ENCODE measurements around the gene USF1. TPM values are rescaled to one million over a fixed set of nuclear protein-coding genes. Genes with fewer than 3 reads are reported as not detected.
A peak's percentile ranks its signal among the peaks of the same experiment; 100 is the strongest.

Gene USF1
- total and polyA plus RNA-seq, 7 experiments from 2014 or later = 3.9 to 115 (median 76.0) TPM

- ATAC-seq (no peak), DNase-seq (no peak)
- Mint-ChIP-seq H3K4me3 (no peak overlapping the region), H3K4me1 (peaks cover 0 to 10% (median 0%) of the 10 kb centered on the region in 7 donors), H3K9me3 (no peaks in the 10 kb centered on the region), H3K36me3 (no peaks in the 10 kb centered on the region), H3K27ac (peak overlapping the region in 1 of 9 donors; percentile 1), H3K27me3 (no peaks in the 10 kb centered on the region)
- no peaks in the 10 kb centered on the region for H3K36me3 ChIP-seq (ENCODE audit: control insufficient read depth in 2 of 3, insufficient read depth in 3 of 3, low read length in 3 of 3)
- intact Hi-C loops (cut with micrococcal nuclease) = no loop called here
- H3K9me3 ChIP-seq (ENCODE audit: control insufficient read depth in 2 of 3, low read length in 3 of 3) = no peaks in the 10 kb centered on the region
- H3K4me3 ChIP-seq (ENCODE audit: low read length) = no peak overlapping the region
- no peak overlapping the region for H3K27ac ChIP-seq (ENCODE audit: low read depth, low read length)
- H3K4me1 ChIP-seq (ENCODE audit: control insufficient read depth in 2 of 2, insufficient read depth in 2 of 2, low read length in 2 of 2) = no peaks in the 10 kb centered on the region
- ChIA-PET CTCF (no interaction called here), POLR2A (interaction anchor here (0.7 kb wide), 1 partner anchor 12 kb away, joined by 3 read pairs; no protein-coding TSS in a partner anchor)
- no peaks in the 10 kb centered on the region for H3K27me3 ChIP-seq (ENCODE audit: control insufficient read depth in 2 of 2, insufficient read depth in 2 of 2, low read length in 2 of 2)
These were observed 34.9 kb upstream of the USF1 start for GRCh38 chr1:161080441-161081405.

GRCh38 chr1:161079436-161080110, 33.8 kb upstream of the USF1 start:
- intact Hi-C loops (cut with micrococcal nuclease) = no loop called here
- POLR2A ChIA-PET = interaction anchor here (1.0 kb wide), 1 partner anchor 10 kb away, joined by 3 read pairs; the partner anchor contains the start of gene ARHGAP30
- no peak overlapping the region for H3K27ac Mint-ChIP-seq

GRCh38 chr1:161077426-161077825, 31.6 kb upstream of the USF1 start:
- Mint-ChIP-seq H3K4me1 (peaks cover 0 to 13% (median 3%) of the 10 kb centered on the region in 7 donors), H3K9me3 (peaks cover 0 to 1% (median 0%) of the 10 kb centered on the region in 11 donors), H3K36me3 (no peaks in the 10 kb centered on the region), H3K4me3 (no peak overlapping the region), H3K27ac (peak overlapping the region in 1 of 9 donors; percentile 45), H3K27me3 (no peaks in the 10 kb centered on the region)
- Histone ChIP-seq H3K4me3 (ENCODE audit: low read length) (no peak overlapping the region), H3K27ac (ENCODE audit: low read depth, low read length) (no peak overlapping the region), H3K4me1 (ENCODE audit: control insufficient read depth in 2 of 2, insufficient read depth in 2 of 2, low read length in 2 of 2) (no peaks in the 10 kb centered on the region), H3K9me3 (ENCODE audit: control insufficient read depth in 2 of 3, low read length in 3 of 3) (no peaks in the 10 kb centered on the region), H3K27me3 (ENCODE audit: control insufficient read depth in 2 of 2, insufficient read depth in 2 of 2, low read length in 2 of 2) (no peaks in the 10 kb centered on the region), H3K36me3 (ENCODE audit: control insufficient read depth in 2 of 3, insufficient read depth in 3 of 3, low read length in 3 of 3) (no peaks in the 10 kb centered on the region)
- ATAC-seq = no peak
- intact Hi-C loops (cut with micrococcal nuclease) = no loop called here
- ChIA-PET CTCF (no interaction called here), POLR2A (no interaction called here)
- no peak for DNase-seq

More at GRCh38 chr1:161079436-161080110, 33.8 kb upstream of the USF1 start:
- H3K36me3 ChIP-seq (ENCODE audit: control insufficient read depth in 2 of 3, insufficient read depth in 3 of 3, low read length in 3 of 3) = no peaks in the 10 kb centered on the region
- no peaks in the 10 kb centered on the region for H3K4me1 ChIP-seq (ENCODE audit: control insufficient read depth in 2 of 2, insufficient read depth in 2 of 2, low read length in 2 of 2)
- Mint-ChIP-seq H3K9me3 (no peaks in the 10 kb centered on the region), H3K27me3 (no peaks in the 10 kb centered on the region), H3K36me3 (no peaks in the 10 kb centered on the region), H3K4me1 (peaks cover 0 to 10% (median 0%) of the 10 kb centered on the region in 7 donors), H3K4me3 (no peak overlapping the region)
- DNase-seq (no peak), ATAC-seq (no peak)
- no peak overlapping the region for H3K27ac ChIP-seq (ENCODE audit: low read depth, low read length)
- H3K4me3 ChIP-seq (ENCODE audit: low read length) = no peak overlapping the region
- no peaks in the 10 kb centered on the region for H3K9me3 ChIP-seq (ENCODE audit: control insufficient read depth in 2 of 3, low read length in 3 of 3)
- H3K27me3 ChIP-seq (ENCODE audit: control insufficient read depth in 2 of 2, insufficient read depth in 2 of 2, low read length in 2 of 2) = no peaks in the 10 kb centered on the region
- CTCF ChIA-PET = no interaction called here

- H3K27me3 ChIP-seq (ENCODE audit: control insufficient read depth in 2 of 2, insufficient read depth in 2 of 2, low read length in 2 of 2) = no peaks in the 10 kb centered on the region
- H3K36me3 ChIP-seq (ENCODE audit: control insufficient read depth in 2 of 3, insufficient read depth in 3 of 3, low read length in 3 of 3) = no peaks in the 10 kb centered on the region
- no peaks in the 10 kb centered on the region for H3K9me3 ChIP-seq (ENCODE audit: control insufficient read depth in 2 of 3, low read length in 3 of 3)
- Mint-ChIP-seq H3K4me3 (no peak overlapping the region), H3K27me3 (no peaks in the 10 kb centered on the region), H3K9me3 (peaks cover 0 to 1% (median 0%) of the 10 kb centered on the region in 11 donors), H3K27ac (no peak overlapping the region), H3K4me1 (peaks cover 6 to 19% (median 13%) of the 10 kb centered on the region in 7 donors), H3K36me3 (no peaks in the 10 kb centered on the region)
- CTCF ChIA-PET = interaction anchor here (0.8 to 1.3 kb wide), 2 partner anchors 11 to 20 kb away, joined by 3 read pairs; no protein-coding TSS in a partner anchor
- no peak for DNase-seq
- no peak overlapping the region for H3K27ac ChIP-seq (ENCODE audit: low read depth, low read length)
- no peak overlapping the region for H3K4me3 ChIP-seq (ENCODE audit: low read length)
- intact Hi-C loops (cut with micrococcal nuclease) = no loop called here
- POLR2A ChIA-PET = interaction anchor here (1.2 kb wide), 1 partner anchor 26 kb away, joined by 6 read pairs; no protein-coding TSS in a partner anchor
- H3K4me1 ChIP-seq (ENCODE audit: control insufficient read depth in 2 of 2, insufficient read depth in 2 of 2, low read length in 2 of 2) = peaks cover 0 to 7% of the 10 kb centered on the region in 2 donors
- no peak for ATAC-seq
These were observed 30.6 kb upstream of the USF1 start for GRCh38 chr1:161076410-161076809.

- no peak for DNase-seq
- ChIA-PET POLR2A (interaction anchor here (0.8 to 10.9 kb wide), 2 partner anchors 23 to 30 kb away, joined by 3 to 377 read pairs; partner anchors contain the start of genes KLHDC9, TSTD1 and USF1), CTCF (interaction anchor here (0.9 kb wide), 1 partner anchor 42 kb away, joined by 3 read pairs; no protein-coding TSS in a partner anchor)
- intact Hi-C loops (cut with micrococcal nuclease) = no loop called here
- Histone ChIP-seq H3K9me3 (ENCODE audit: control insufficient read depth in 2 of 3, low read length in 3 of 3) (no peaks in the 10 kb centered on the region), H3K4me1 (ENCODE audit: control insufficient read depth in 2 of 2, insufficient read depth in 2 of 2, low read length in 2 of 2) (peaks cover 9 to 23% of the 10 kb centered on the region in 2 donors), H3K27me3 (ENCODE audit: control insufficient read depth in 2 of 2, insufficient read depth in 2 of 2, low read length in 2 of 2) (no peaks in the 10 kb centered on the region), H3K4me3 (ENCODE audit: low read length) (no peak overlapping the region), H3K36me3 (ENCODE audit: control insufficient read depth in 2 of 3, insufficient read depth in 3 of 3, low read length in 3 of 3) (no peaks in the 10 kb centered on the region), H3K27ac (ENCODE audit: low read depth, low read length) (no peak overlapping the region)
- Mint-ChIP-seq H3K27me3 (no peaks in the 10 kb centered on the region), H3K4me1 (peaks cover 11 to 32% (median 29%) of the 10 kb centered on the region in 7 donors), H3K4me3 (no peak overlapping the region), H3K36me3 (no peaks in the 10 kb centered on the region), H3K9me3 (peaks cover 0 to 1% (median 0%) of the 10 kb centered on the region in 11 donors), H3K27ac (peak overlapping the region in 2 of 9 donors; percentile 14 to 38)
- no peak for ATAC-seq
These were observed 29.0 kb upstream of the USF1 start for GRCh38 chr1:161074676-161075368.
